Right atrium auricular region (tissue), 2 donors: Measurements from ENCODE around the gene UVRAG. TPM values are rescaled to one million over a fixed set of nuclear protein-coding genes. Genes with fewer than 3 reads are reported as not detected.

ENCODE experiments used
- DNase-seq: peaks from one replicate; pipeline ENCODE4 v3.0.0-alpha.2; 2019; ENCODE audit warnings: low spot score
- H3K27ac ChIP-seq, 2 donors: fragments of 200-600 bp; sonication (generic); 1 replicate in 1 of 2; 2 replicates in 1 of 2; pipeline ENCODE4 v1.5.1; 2016 to 2019
- H3K27me3 ChIP-seq, 2 donors: fragments of 200-600 bp; sonication (generic); one replicate each; pipeline versions ENCODE4 v1.5.1 to v1.6.0; 2017 to 2019
- H3K36me3 ChIP-seq: fragments of 200-600 bp; sonication (generic); one replicate; pipeline ENCODE4 v1.5.1; 2016
- H3K4me1 ChIP-seq, 2 donors: fragments of 200-600 bp; sonication (generic); one replicate each; pipeline versions ENCODE4 v1.5.1 to v1.6.0; 2017 to 2019
- H3K4me3 ChIP-seq, 2 donors: fragments of 200-600 bp; sonication (generic); 1 replicate in 1 of 2; 2 replicates in 1 of 2; pipeline ENCODE4 v1.5.1; 2017 to 2019; ENCODE audit warnings: mild to moderate bottlenecking in 1 of 2, moderate library complexity in 1 of 2
- H3K9me3 ChIP-seq, 2 donors: fragments of 200-600 bp; sonication (generic); one replicate each; pipeline ENCODE4 v1.5.1; 2019
- CTCF ChIP-seq, 2 donors: fragments of 200-600 bp; sonication (generic); IDR thresholded peaks; one replicate each; pipeline ENCODE4 v1.5.1; 2019; ENCODE audit warnings: antibody characterized with exemption in 2 of 2
- total RNA-seq, 2 donors: library from RNA; depleted of rRNA; stranded (reverse); fragments of >200 nt; gene quantifications; one replicate each; pipeline ENCODE4 v1.1.0, GENCODE V29; 2016

UVRAG gene
- total RNA-seq, 2 donors from 2014 or later: 13.2 to 13.9 TPM

- no peak for TF ChIP-seq CTCF (IDR thresholded peaks at IDR 0.05)
- no peak overlapping the region for H3K27ac ChIP-seq
- no peak for DNase-seq
- no peaks in the 10 kb centered on the region for H3K27me3 ChIP-seq
- H3K4me3 ChIP-seq: no peak overlapping the region
- no peaks in the 10 kb centered on the region for H3K36me3 ChIP-seq
- peaks cover 0 to 6% of the 10 kb centered on the region in 2 donors for H3K4me1 ChIP-seq
- H3K9me3 ChIP-seq: no peaks in the 10 kb centered on the region
These were observed 17.2 kb upstream of the UVRAG start for GRCh38 chr11:75797792-75798191.

DNA sequence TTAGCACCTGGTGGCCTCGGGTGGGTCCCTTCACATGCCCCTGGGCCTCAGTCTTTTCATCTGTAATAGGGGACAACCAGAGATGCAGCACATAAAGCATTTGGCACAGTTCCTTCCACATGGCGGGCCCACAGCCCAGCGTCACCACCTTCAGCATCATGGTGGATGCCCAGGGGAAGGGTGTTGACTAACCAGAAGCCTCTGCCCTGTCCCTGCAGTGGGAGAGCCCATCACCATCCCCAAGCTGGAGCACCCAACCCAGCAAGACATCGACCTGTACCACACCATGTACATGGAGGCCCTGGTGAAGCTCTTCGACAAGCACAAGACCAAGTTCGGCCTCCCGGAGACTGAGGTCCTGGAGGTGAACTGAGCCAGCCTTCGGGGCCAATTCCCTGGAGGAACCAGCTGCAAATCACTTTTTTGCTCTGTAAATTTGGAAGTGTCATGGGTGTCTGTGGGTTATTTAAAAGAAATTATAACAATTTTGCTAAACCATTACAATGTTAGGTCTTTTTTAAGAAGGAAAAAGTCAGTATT, 14.8 kb upstream of the UVRAG start:
- Histone ChIP-seq H3K4me3 (no peak overlapping the region), H3K9me3 (no peaks in the 10 kb centered on the region), H3K4me1 (peaks cover 0 to 3% of the 10 kb centered on the region in 2 donors), H3K36me3 (no peaks in the 10 kb centered on the region), H3K27ac (no peak overlapping the region), H3K27me3 (no peaks in the 10 kb centered on the region)
- no peak for DNase-seq
- no peak for TF ChIP-seq CTCF (IDR thresholded peaks at IDR 0.05)

DNA sequence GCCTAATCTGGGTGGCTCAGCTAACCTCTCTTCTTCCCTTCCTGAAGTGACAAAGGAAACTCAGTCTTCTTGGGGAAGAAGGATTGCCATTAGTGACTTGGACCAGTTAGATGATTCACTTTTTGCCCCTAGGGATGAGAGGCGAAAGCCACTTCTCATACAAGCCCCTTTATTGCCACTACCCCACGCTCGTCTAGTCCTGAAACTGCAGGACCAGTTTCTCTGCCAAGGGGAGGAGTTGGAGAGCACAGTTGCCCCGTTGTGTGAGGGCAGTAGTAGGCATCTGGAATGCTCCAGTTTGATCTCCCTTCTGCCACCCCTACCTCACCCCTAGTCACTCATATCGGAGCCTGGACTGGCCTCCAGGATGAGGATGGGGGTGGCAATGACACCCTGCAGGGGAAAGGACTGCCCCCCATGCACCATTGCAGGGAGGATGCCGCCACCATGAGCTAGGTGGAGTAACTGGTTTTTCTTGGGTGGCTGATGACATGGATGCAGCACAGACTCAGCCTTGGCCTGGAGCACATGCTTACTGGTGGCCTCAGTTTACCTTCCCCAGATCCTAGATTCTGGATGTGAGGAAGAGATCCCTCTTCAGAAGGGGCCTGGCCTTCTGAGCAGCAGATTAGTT, 14.2 kb upstream of the UVRAG start:
- Histone ChIP-seq H3K27ac (no peak overlapping the region), H3K4me3 (no peak overlapping the region), H3K9me3 (no peaks in the 10 kb centered on the region), H3K4me1 (peaks cover 0 to 3% of the 10 kb centered on the region in 2 donors), H3K27me3 (no peaks in the 10 kb centered on the region), H3K36me3 (no peaks in the 10 kb centered on the region)
- no peak for DNase-seq
- TF ChIP-seq CTCF (IDR thresholded peaks at IDR 0.05): no peak

DNA sequence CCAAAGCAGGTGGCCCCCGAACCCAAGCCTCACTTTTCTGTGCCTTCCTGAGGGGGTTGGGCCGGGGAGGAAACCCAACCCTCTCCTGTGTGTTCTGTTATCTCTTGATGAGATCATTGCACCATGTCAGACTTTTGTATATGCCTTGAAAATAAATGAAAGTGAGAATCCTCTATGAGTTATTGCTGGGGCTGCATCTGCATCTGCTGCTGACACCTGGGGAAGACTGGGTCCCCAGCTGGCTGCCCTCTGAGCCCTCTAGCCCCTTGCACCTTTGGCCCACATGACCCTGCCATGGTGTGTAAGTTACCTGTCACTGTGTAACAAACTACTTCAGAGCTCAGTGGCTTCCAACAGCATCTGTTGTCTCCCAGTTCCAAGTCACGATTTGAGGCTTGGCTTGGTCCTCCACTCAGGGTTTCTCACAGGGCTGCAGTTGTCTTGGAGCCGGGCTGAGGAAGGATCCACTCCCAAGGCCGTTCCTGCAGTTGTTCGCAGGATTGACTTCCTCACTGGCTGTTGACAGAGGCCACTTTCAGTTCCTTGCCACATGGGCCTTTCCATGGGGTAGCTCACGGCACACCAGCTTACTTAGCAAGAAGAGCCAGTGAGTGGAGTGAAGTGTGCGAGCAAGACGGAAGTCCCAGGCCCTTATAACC, 13.5 kb upstream of the UVRAG start:
- no peak for TF ChIP-seq CTCF (IDR thresholded peaks at IDR 0.05)
- Histone ChIP-seq H3K4me1 (peaks cover 0 to 3% of the 10 kb centered on the region in 2 donors), H3K27ac (no peak overlapping the region), H3K9me3 (no peaks in the 10 kb centered on the region), H3K4me3 (no peak overlapping the region), H3K27me3 (no peaks in the 10 kb centered on the region), H3K36me3 (no peaks in the 10 kb centered on the region)
- DNase-seq: no peak

GRCh38 chr11:75802021-75802912, 12.7 kb upstream of the UVRAG start:
- Histone ChIP-seq H3K36me3 (no peaks in the 10 kb centered on the region), H3K9me3 (no peaks in the 10 kb centered on the region), H3K4me1 (peaks cover 0 to 3% of the 10 kb centered on the region in 2 donors)

More at GRCh38 chr11:75802021-75802912, 12.7 kb upstream of the UVRAG start:
- no peak for DNase-seq
- Histone ChIP-seq H3K4me3 (no peak overlapping the region), H3K27ac (no peak overlapping the region), H3K27me3 (no peaks in the 10 kb centered on the region)
- TF ChIP-seq CTCF (IDR thresholded peaks at IDR 0.05): no peak
